NCI-H187 (cell line): Measurements from ENCODE around the gene RAB17.

Source experiments
- DNase-seq, 2 experiments: peaks; one replicate each; lab custom pipeline; 2025; lab: John Stamatoyannopoulos, UW

The RAB17 gene

GRCh38 chr2:237539681-237540080 lies 50.9 kb downstream of the RAB17 start:
- no peak for DNase-seq

- no peak for DNase-seq
Observed at GRCh38 chr2:237538901-237539300, 51.6 kb downstream of the RAB17 start.

- DNase-seq, result no peak
Observed at GRCh38 chr2:237538001-237538720, 52.4 kb downstream of the RAB17 start.

- no peak for DNase-seq
Observed at GRCh38 chr2:237536617-237537016, 53.9 kb downstream of the RAB17 start.

- DNase-seq, result no peak
Observed at GRCh38 chr2:237536083-237536415, 54.5 kb downstream of the RAB17 start.

- DNase-seq, result no peak
Observed at GRCh38 chr2:237535385-237536082, 55.0 kb downstream of the RAB17 start.

- no peak for DNase-seq
Observed at GRCh38 chr2:237534380-237534779, 56.2 kb downstream of the RAB17 start.

GRCh38 chr2:237533668-237534161 lies 56.8 kb downstream of the RAB17 start:
- DNase-seq, result peak; percentile 29 to 45

GRCh38 chr2:237532160-237532559 lies 58.4 kb downstream of the RAB17 start:
- DNase-seq, result no peak

GRCh38 chr2:237530472-237531433 lies 59.8 kb downstream of the RAB17 start:
- no peak for DNase-seq

GRCh38 chr2:237529452-237530402 lies 60.8 kb downstream of the RAB17 start:
- DNase-seq, result no peak

- no peak for DNase-seq
Observed at GRCh38 chr2:237527766-237528165, 62.8 kb downstream of the RAB17 start.

GRCh38 chr2:237527233-237527632 lies 63.3 kb downstream of the RAB17 start:
- DNase-seq, result no peak

GRCh38 chr2:237525559-237526157 lies 64.9 kb downstream of the RAB17 start:
- no peak for DNase-seq

GRCh38 chr2:237524631-237525030 lies 65.9 kb downstream of the RAB17 start:
- DNase-seq, result no peak
